H1 (cell line): ENCODE results near the gene ARPP21. TPM values are rescaled to one million over a fixed set of nuclear protein-coding genes. Genes with fewer than 3 reads are reported as not detected.

Source experiments
- CTCF ChIA-PET: fragments of 300-600 bp; sonication (Branson Sonifier 250); formaldehyde crosslinking; loops from one replicate; lab custom pipeline; 2021; ENCODE audit not compliant: partially characterized antibody; lab: Charles Lee
- POLR2A ChIA-PET: fragments of 300-600 bp; sonication (Branson Sonifier 250); formaldehyde crosslinking; loops from one replicate; lab custom pipeline; 2021; ENCODE audit warnings: inconsistent platforms; ENCODE audit not compliant: partially characterized antibody; lab: Charles Lee
- DNase-seq, 2 experiments: peaks; one replicate each; pipeline versions ENCODE4 v3.0.0 to v3.0.0-alpha.2; 2010 to 2022; ENCODE audit warnings: low spot score in 2 of 2, low read depth in 1 of 2, mixed read lengths in 1 of 2
- FAIRE-seq: peaks from 2 replicates; lab custom pipeline; 2011; peaks lifted over from hg19 to GRCh38; lab: Jason Lieb, UNC
- H2AFZ ChIP-seq: 2 replicates; pipeline ENCODE4 v1.8.1; 2012; ENCODE audit warnings: low read length, inconsistent platforms
- H2AK5ac ChIP-seq: 2 replicates; pipeline ENCODE4 v1.6.1; 2013; ENCODE audit warnings: low read depth, low read length
- H2BK120ac ChIP-seq: replicated peaks from 2 replicates; pipeline ENCODE3; 2013; ENCODE audit warnings: low read depth, low read length, inconsistent platforms
- H2BK12ac ChIP-seq: 2 replicates; pipeline ENCODE4 v1.6.1; 2013; ENCODE audit warnings: low read depth, low read length
- H2BK15ac ChIP-seq: 2 replicates; pipeline ENCODE4 v1.6.1; 2013; ENCODE audit warnings: low read length
- H2BK20ac ChIP-seq: 2 replicates; pipeline ENCODE4 v1.6.1; 2013; ENCODE audit warnings: low read length
- H2BK5ac ChIP-seq: 2 replicates; pipeline ENCODE4 v1.6.1; 2013; ENCODE audit warnings: low read depth, low read length
- H3K14ac ChIP-seq: 2 replicates; pipeline ENCODE4 v1.6.1; 2013; ENCODE audit warnings: inconsistent platforms; ENCODE audit not compliant: insufficient read length
- H3K18ac ChIP-seq: 2 replicates; pipeline ENCODE4 v1.6.1; 2013; ENCODE audit warnings: low read length; ENCODE audit errors: extremely low read depth
- H3K23ac ChIP-seq: 2 replicates; pipeline ENCODE4 v1.6.1; 2013; ENCODE audit warnings: inconsistent platforms; ENCODE audit not compliant: insufficient read length
- H3K23me2 ChIP-seq: 2 replicates; pipeline ENCODE4 v1.6.1; 2013; ENCODE audit warnings: low read depth, low read length
- H3K27ac ChIP-seq: 2 replicates; pipeline ENCODE4 v1.6.1; 2011; ENCODE audit warnings: low read depth, low read length, inconsistent platforms
- H3K27me3 ChIP-seq, 4 experiments: replicated peaks in 1 of 4; 1 replicate in 1 of 4; 2 replicates in 3 of 4; pipeline versions ENCODE4 v1.6.1 to v1.8.1; 2011 to 2013; ENCODE audit warnings: low read length in 3 of 4, mild to moderate bottlenecking in 3 of 4, inconsistent platforms in 2 of 4, mixed read lengths in 2 of 4, moderate library complexity in 1 of 4; ENCODE audit not compliant: control insufficient read depth in 3 of 4, insufficient read depth in 3 of 4; ENCODE audit errors: extremely low read depth in 1 of 4
- H3K36me3 ChIP-seq, 4 experiments: 2 replicates each; pipeline versions ENCODE4 v1.6.1 to v1.8.1; 2011 to 2013; ENCODE audit warnings: mild to moderate bottlenecking in 4 of 4, low read length in 3 of 4, moderate library complexity in 2 of 4, control low read depth in 1 of 4, inconsistent platforms in 1 of 4; ENCODE audit not compliant: insufficient read depth in 4 of 4, control insufficient read depth in 2 of 4
- H3K4ac ChIP-seq: replicated peaks from 2 replicates; pipeline ENCODE3; 2013; ENCODE audit warnings: low read length, low read depth, mixed read lengths, inconsistent platforms; ENCODE audit not compliant: insufficient read length
- H3K4me1 ChIP-seq, 4 experiments: replicated peaks in 1 of 4; 1 replicate in 1 of 4; 2 replicates in 3 of 4; pipeline versions ENCODE4 v1.6.1 to v1.8.1; 2011 to 2013; ENCODE audit warnings: low read length in 3 of 4, inconsistent platforms in 2 of 4, mixed read lengths in 1 of 4; ENCODE audit not compliant: insufficient read depth in 4 of 4, control insufficient read depth in 3 of 4
- H3K4me2 ChIP-seq, 2 experiments: 2 replicates each; pipeline versions ENCODE4 v1.6.1 to v1.8.1; 2011 to 2013; ENCODE audit warnings: low read depth in 2 of 2, low read length in 2 of 2, control low read depth in 1 of 2, inconsistent platforms in 1 of 2, mild to moderate bottlenecking in 1 of 2; ENCODE audit not compliant: insufficient read depth in 1 of 2
- H3K4me3 ChIP-seq, 4 experiments: fragments of 200-600, 300-600 bp in 1 of 4; sonication (generic), shearing (Covaris generic), sonication (Bioruptor Twin) in 1 of 4; 2 replicates each; pipeline versions ENCODE4 v1.5.1 to v1.8.1; 2011 to 2016; ENCODE audit warnings: low read length in 4 of 4, low read depth in 3 of 4, control low read depth in 2 of 4, inconsistent platforms in 2 of 4, mild to moderate bottlenecking in 2 of 4, mixed read lengths in 1 of 4, moderate library complexity in 1 of 4; ENCODE audit not compliant: insufficient read depth in 2 of 4; ENCODE audit errors: extremely low read depth in 1 of 4
- H3K56ac ChIP-seq: replicated peaks from 2 replicates; pipeline ENCODE3; 2013; ENCODE audit warnings: low read depth, mild to moderate bottlenecking, mixed read lengths, low read length, inconsistent platforms; ENCODE audit not compliant: insufficient read length
- H3K79me1 ChIP-seq: 2 replicates; pipeline ENCODE4 v1.6.1; 2013; ENCODE audit warnings: low read depth, low read length, control low read depth
- H3K79me2 ChIP-seq, 2 experiments: 2 replicates each; pipeline versions ENCODE4 v1.6.1 to v1.8.1; 2012 to 2013; ENCODE audit warnings: low read length in 2 of 2, mild to moderate bottlenecking in 2 of 2, inconsistent platforms in 1 of 2; ENCODE audit not compliant: insufficient read depth in 2 of 2, control insufficient read depth in 1 of 2
- H3K9ac ChIP-seq, 4 experiments: replicated peaks in 1 of 4; 1 replicate in 1 of 4; 2 replicates in 3 of 4; pipeline versions ENCODE4 v1.6.1 to v1.8.1; 2011 to 2013; ENCODE audit warnings: low read depth in 3 of 4, low read length in 3 of 4, control low read depth in 2 of 4, mild to moderate bottlenecking in 2 of 4, moderate library complexity in 2 of 4, inconsistent platforms in 1 of 4; ENCODE audit errors: extremely low read depth in 1 of 4
- H3K9me3 ChIP-seq, 2 experiments: 2 replicates each; pipeline versions ENCODE4 v1.6.1 to v1.8.1; 2012 to 2013; ENCODE audit warnings: mild to moderate bottlenecking in 2 of 2, moderate library complexity in 2 of 2, control low read depth in 1 of 2, inconsistent platforms in 1 of 2, low read depth in 1 of 2, low read length in 1 of 2, mixed read lengths in 1 of 2; ENCODE audit not compliant: insufficient read depth in 2 of 2
- H4K20me1 ChIP-seq, 2 experiments: replicated peaks in 1 of 2; 2 replicates each; pipeline versions ENCODE3 to v1.8.1; 2011 to 2013; ENCODE audit warnings: inconsistent platforms in 2 of 2, low read length in 2 of 2, mild to moderate bottlenecking in 1 of 2; ENCODE audit not compliant: insufficient read depth in 2 of 2, control insufficient read depth in 1 of 2
- H4K5ac ChIP-seq: 2 replicates; pipeline ENCODE4 v1.6.1; 2013; ENCODE audit warnings: low read length, low read depth, mixed read lengths, inconsistent platforms; ENCODE audit not compliant: insufficient read length
- H4K8ac ChIP-seq: 2 replicates; pipeline ENCODE4 v1.8.0; 2013; ENCODE audit warnings: mild to moderate bottlenecking, moderate library complexity, low read length, inconsistent platforms; ENCODE audit not compliant: insufficient read depth; ENCODE audit errors: extremely low read depth
- H4K91ac ChIP-seq: replicated peaks from 2 replicates; pipeline ENCODE3; 2013; ENCODE audit warnings: low read length, mixed read lengths, inconsistent platforms; ENCODE audit not compliant: insufficient read length
- ASH2L ChIP-seq: fragments of 200-600, 300-600 bp; sonication (generic); IDR thresholded peaks from one replicate; pipeline ENCODE4 v1.7.1; 2017; ENCODE audit warnings: low read length
- CBX8 ChIP-seq: fragments of 300-800, 300-1000 bp; sonication (generic); IDR thresholded peaks from 2 replicates; pipeline ENCODE4 v1.7.1; 2016; ENCODE audit warnings: low read depth, low read length, borderline replicate concordance
- JUN ChIP-seq: IDR thresholded peaks from 2 replicates; pipeline ENCODE4 v1.6.1; 2011; ENCODE audit warnings: low read depth, mild to moderate bottlenecking, improper control_type of control experiment, low read length
- PHF8 ChIP-seq: fragments of 200-600 bp; sonication (generic); conservative IDR thresholded peaks from 2 replicates; pipeline ENCODE4 v1.7.1; 2012; ENCODE audit warnings: low read depth, mild to moderate bottlenecking, inconsistent platforms, low read length, moderate library complexity
- POLR2A ChIP-seq, 2 experiments: IDR thresholded peaks; 1 replicate in 1 of 2; 2 replicates in 1 of 2; pipeline ENCODE4 v1.6.1; 2011; ENCODE audit warnings: low read depth in 2 of 2, low read length in 2 of 2, mild to moderate bottlenecking in 2 of 2; ENCODE audit errors: control extremely low read depth in 1 of 2
- SIX5 ChIP-seq: IDR thresholded peaks from 2 replicates; pipeline ENCODE4 v1.6.1; 2011; ENCODE audit warnings: mild to moderate bottlenecking, low read depth, low read length
- WGBS, 2 experiments: shearing (Covaris generic) in 1 of 2; methylation state at CpG; one replicate each; pipeline versions ENCODE4 v1.1.6 to v1.1.7; 2013 to 2015; ENCODE audit warnings: low lambda C conversion rate in 2 of 2, mixed read lengths in 2 of 2, inconsistent platforms in 1 of 2, low coverage in 1 of 2, missing lambda C conversion rate in 1 of 2; ENCODE audit not compliant: insufficient replicate concordance in 2 of 2, insufficient coverage in 1 of 2, insufficient read length in 1 of 2; ENCODE audit errors: extremely low coverage in 1 of 2, missing lambda C conversion rate in 1 of 2; 5-methylcytosine and 5-hydroxymethylcytosine counted together
- polyA plus RNA-seq, 7 experiments: library from polyadenylated mRNA; depleted of rRNA in 3 of 7; stranded (reverse) in 5 of 7; unstranded in 2 of 7; fragments of >200 nt in 5 of 7; fragments of 200-250 nt in 2 of 7; gene quantifications; 1 replicate in 5 of 7; 2 replicates in 1 of 7; 4 replicates in 1 of 7; pipeline versions ENCODE4 v1.2.1 to v1.2.3, GENCODE V29; 2011 to 2013; ENCODE audit warnings: missing spikeins in 2 of 7, mixed read lengths in 2 of 7
- total RNA-seq: library from RNA; stranded (reverse); fragmentation: NEBNext Ultra II Directional; extraction: Animal tissue kit (Norgen Biotek cat#: 25700); gene quantifications from 2 replicates; pipeline ENCODE4 v1.2.1, GENCODE V29; 2021

The ARPP21 gene
- total and polyA plus RNA-seq, 2 of the 8 experiments (the other 6 are each of a cell fraction or from before 2014, with no cell fraction given) = not detected

- no peak overlapping the region for H4K5ac ChIP-seq
- CTCF ChIA-PET = no interaction called here
- H3K23me2 ChIP-seq = no peaks in the 10 kb centered on the region
- TF ChIP-seq ASH2L = no peak
- no peak for TF ChIP-seq JUN
- no peak for TF ChIP-seq CBX8
- no peak for TF ChIP-seq PHF8
- TF ChIP-seq SIX5 = no peak
- TF ChIP-seq POLR2A (IDR thresholded peaks at IDR 0.05; ENCODE audit: control extremely low read depth in 1 of 2, low read depth in 2 of 2, low read length in 2 of 2) = no peak
- H3K56ac ChIP-seq = no peak overlapping the region
- H3K4me1 ChIP-seq = no peaks in the 10 kb centered on the region
- no peak overlapping the region for H4K8ac ChIP-seq
- no peak overlapping the region for H3K14ac ChIP-seq
- H3K23ac ChIP-seq = no peak overlapping the region
- H2BK20ac ChIP-seq = no peak overlapping the region
- no peak overlapping the region for H2BK120ac ChIP-seq
- H2BK15ac ChIP-seq = no peak overlapping the region
- POLR2A ChIA-PET = no interaction called here
- H4K91ac ChIP-seq = no peak overlapping the region
- no peak for DNase-seq
- H3K79me2 ChIP-seq = no peaks in the 10 kb centered on the region
- no peaks in the 10 kb centered on the region for H3K27me3 ChIP-seq
- no peak overlapping the region for H3K4ac ChIP-seq
- H3K79me1 ChIP-seq = no peaks in the 10 kb centered on the region
- H3K27ac ChIP-seq = no peak overlapping the region
- FAIRE-seq = peak; percentile 19
- H3K9me3 ChIP-seq = no peaks in the 10 kb centered on the region
- WGBS, 2 experiments = 90% methylated on average over 4 of the region's 4 CpGs; no CpG with 5 or more reads in 1 of the 2 experiments
- H2AK5ac ChIP-seq = no peak overlapping the region
- H4K20me1 ChIP-seq = no peaks in the 10 kb centered on the region
- H3K18ac ChIP-seq = no peak overlapping the region
- no peak overlapping the region for H2BK5ac ChIP-seq
- no peak overlapping the region for H3K4me2 ChIP-seq
- H3K4me3 ChIP-seq = no peak overlapping the region
- no peak overlapping the region for H2AFZ ChIP-seq
- H3K9ac ChIP-seq = no peak overlapping the region
- no peak overlapping the region for H2BK12ac ChIP-seq
- no peaks in the 10 kb centered on the region for H3K36me3 ChIP-seq
These were observed 8.1 kb downstream of the ARPP21 start for GRCh38 chr3:35647461-35647860.
